Transverse colon (tissue), 4 donors: ENCODE data around the gene CTNNBL1.

ENCODE experiments used
- EP300 ChIP-seq: sonication (generic); formaldehyde crosslinking; IDR thresholded peaks from one replicate; pipeline ENCODE4 v1.6.1; 2017; ENCODE audit warnings: antibody characterized with exemption, low read depth
- POLR2A ChIP-seq: fragments of 450-650 bp; IDR thresholded peaks from one replicate; pipeline ENCODE4 v1.6.1; 2016; ENCODE audit warnings: antibody characterized with exemption, mild to moderate bottlenecking, moderate library complexity
- POLR2AphosphoS5 ChIP-seq, 3 donors: sonication (generic); formaldehyde crosslinking; IDR thresholded peaks; one replicate each; pipeline ENCODE4 v1.6.1; 2016; ENCODE audit warnings: antibody characterized with exemption in 3 of 3
- TF ChIP-seq, protein P1 (sequence below), 5 experiments: fragments of 200-600 bp in 3 of 5; fragments of 450-650 bp in 2 of 5; sonication (generic) in 3 of 5; IDR thresholded peaks; 1 replicate in 2 of 5; 2 replicates in 3 of 5; pipeline ENCODE4 v1.5.1; 2016 to 2017; ENCODE audit warnings: antibody characterized with exemption in 5 of 5, inconsistent platforms in 3 of 5, mild to moderate bottlenecking in 2 of 5, moderate library complexity in 1 of 5

DNA sequence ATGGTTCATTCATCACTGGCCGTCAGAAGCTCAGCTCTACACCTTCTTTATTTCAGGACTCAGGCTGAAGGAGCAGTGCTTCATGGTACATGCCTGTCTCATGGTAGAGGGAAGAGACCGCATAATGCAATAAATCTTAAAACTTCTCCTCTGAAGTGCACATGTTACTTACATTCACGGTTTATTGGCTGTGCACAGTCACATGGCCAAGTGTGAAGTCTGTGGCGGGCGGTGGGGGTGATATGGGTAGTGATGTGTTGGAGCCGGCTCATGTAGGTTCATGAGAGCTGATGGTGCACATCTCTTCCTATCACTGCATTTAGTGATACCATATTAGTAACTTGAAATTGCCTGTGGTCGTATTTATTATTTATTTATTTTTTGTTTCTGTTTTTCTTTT, 102.9 kb downstream of the CTNNBL1 start:
- no peak for TF ChIP-seq POLR2A
- TF ChIP-seq, protein P1, sequence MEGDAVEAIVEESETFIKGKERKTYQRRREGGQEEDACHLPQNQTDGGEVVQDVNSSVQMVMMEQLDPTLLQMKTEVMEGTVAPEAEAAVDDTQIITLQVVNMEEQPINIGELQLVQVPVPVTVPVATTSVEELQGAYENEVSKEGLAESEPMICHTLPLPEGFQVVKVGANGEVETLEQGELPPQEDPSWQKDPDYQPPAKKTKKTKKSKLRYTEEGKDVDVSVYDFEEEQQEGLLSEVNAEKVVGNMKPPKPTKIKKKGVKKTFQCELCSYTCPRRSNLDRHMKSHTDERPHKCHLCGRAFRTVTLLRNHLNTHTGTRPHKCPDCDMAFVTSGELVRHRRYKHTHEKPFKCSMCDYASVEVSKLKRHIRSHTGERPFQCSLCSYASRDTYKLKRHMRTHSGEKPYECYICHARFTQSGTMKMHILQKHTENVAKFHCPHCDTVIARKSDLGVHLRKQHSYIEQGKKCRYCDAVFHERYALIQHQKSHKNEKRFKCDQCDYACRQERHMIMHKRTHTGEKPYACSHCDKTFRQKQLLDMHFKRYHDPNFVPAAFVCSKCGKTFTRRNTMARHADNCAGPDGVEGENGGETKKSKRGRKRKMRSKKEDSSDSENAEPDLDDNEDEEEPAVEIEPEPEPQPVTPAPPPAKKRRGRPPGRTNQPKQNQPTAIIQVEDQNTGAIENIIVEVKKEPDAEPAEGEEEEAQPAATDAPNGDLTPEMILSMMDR (IDR thresholded peaks at IDR 0.05): no peak
- TF ChIP-seq EP300: no peak
- TF ChIP-seq POLR2AphosphoS5 (IDR thresholded peaks at IDR 0.05): no peak
